GM18498 (cell line): Measurements from ENCODE around the gene TPBGL.

ENCODE experiments used
- ATAC-seq: cut with Tn5 transposase; IDR thresholded peaks from one replicate; pipeline ENCODE4 v1.9.1; 2021; ENCODE audit warnings: mild to moderate bottlenecking, moderate library complexity; ENCODE audit not compliant: unreplicated experiment

TPBGL gene

DNA sequence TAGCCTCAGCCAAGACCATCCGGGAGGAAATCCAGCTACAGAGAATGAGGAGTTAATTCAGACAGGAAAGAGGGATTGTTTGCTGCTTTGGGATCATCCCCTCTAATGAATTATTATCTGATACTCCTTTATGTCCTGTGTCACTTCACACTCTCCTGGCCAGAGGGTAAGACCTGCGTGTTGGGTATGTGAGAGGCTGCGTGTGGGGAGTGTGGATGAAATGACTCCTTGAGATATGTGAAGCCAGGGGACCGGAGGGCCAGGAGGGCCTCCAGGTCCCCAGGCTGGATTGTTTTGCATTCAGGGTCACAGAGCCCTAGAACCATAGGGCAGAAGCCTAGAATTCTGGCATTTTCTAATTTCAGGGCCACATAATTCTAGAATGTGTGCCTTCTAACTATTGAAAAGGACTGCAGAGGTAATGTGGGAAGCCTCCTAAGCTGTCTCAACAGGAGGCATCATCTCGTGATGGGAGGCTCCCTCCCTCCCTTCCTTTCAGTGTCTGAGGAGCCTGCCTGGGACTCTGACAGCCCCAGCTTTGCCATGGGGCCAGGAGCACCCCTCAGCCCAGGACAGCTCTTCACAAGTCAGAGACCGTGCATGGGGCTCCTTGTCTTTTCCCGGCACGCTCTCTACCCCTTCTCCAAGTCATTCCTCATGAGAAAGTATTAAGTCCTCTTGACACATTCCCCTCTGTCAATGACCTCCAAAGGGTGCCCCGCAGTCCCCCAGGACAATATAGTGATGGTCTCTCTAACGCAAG is 3.7 kb downstream of the TPBGL start:
- no peak for ATAC-seq

DNA sequence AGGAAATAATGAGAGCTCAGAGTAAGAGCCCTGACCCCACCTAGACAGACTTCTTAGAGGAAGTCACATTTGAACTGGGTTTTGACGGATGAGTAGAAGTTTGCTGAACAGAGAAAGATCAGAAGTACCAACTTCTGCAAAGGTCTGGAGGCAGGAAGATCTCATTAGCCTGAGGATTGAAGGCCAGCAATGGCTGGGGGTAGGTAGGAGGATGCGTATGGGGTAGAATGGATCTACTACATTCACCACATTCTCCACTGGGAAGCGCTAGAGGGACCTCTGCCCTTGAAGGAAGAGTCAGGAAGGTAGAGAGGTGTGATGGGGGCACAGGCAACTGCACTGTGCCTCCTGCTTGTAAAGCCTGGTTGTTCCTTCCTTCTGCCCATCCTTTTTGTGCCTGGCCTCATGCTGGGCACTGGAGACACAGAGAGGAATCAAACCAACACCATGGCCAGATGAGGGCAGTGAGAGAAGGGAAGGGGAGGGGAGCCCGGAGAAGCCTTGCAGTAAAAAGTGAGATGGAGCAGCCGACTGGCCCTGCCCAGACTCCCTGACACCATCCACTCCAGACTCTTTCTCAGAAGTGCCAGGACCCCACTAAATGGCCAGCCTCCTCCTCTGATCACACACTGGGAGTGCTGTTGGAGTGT is 4.9 kb downstream of the TPBGL start:
- ATAC-seq: no peak

DNA sequence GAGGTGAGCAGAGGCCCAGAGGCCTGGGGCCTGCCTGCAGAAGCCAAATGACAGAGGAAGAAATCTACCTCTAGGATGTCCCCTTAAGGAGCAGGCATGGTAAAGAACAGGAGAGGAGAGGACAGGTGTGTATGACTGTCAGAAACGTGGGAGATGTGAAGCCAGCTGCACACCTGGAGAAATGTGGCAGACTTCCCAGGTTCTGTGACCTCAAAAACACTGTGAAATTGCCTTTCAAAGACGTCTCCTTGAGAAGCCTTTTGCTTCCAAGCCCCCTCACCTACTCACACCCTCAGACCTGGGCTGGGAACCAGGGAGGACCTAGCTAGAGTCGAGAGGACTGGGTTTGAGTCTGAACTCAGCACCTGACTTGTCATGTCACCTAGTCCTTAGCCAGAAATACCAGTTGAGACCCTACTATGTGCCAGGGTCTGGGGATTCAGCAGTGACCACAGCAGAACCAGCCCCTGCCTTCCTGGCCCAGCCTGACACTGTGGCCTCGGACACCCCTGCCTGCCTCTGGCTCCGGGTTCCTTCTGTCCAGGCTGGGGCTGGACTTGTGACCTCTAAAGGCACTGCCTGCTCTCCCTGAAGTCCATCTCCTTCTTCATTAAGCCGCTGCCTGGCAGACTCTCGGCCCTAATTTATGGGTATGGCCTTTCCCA is 5.6 kb downstream of the TPBGL start:
- no peak for ATAC-seq

GRCh38 chr11:75246671-75247350 is 6.2 kb downstream of the TPBGL start:
- no peak for ATAC-seq

DNA sequence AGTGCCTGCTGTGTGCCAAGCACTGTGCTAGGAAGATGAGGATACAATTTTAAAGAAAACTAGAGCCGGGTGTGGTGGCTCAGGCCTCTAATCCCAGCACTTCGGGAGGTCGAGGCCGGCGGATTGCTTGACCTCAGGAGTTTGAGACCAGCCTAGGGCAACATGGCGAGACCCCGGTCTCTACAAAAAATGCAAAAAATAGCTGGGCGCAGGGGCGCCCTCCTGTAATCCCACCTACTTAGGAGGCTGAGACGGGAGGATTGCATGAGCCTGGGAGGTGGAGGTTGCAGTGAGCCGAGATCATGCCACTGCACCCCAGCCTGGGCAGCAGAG is 8.3 kb downstream of the TPBGL start:
- ATAC-seq: no peak

DNA sequence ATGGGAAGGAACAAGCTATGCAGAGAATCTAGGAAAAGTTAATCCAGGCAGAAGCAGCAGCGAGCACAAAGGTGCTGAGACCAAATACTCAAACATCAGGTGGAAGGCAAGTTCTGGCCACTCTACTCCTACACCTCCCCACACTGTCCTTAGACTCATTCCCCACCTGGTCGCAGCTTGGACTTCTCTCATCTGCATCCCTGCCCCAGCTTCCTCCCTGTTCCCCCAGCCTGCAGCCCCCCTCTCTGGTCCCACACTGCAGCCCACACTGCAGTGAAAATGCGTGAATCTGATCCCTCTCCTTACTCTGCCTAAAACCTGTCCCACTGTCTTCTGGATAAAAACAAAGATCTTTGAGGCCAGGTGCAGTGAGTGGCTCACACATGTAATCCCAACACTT is 9.1 kb downstream of the TPBGL start:
- ATAC-seq: no peak

GRCh38 chr11:75254326-75254725 is 13.8 kb downstream of the TPBGL start:
- no peak for ATAC-seq

GRCh38 chr11:75260396-75261170 is 20.0 kb downstream of the TPBGL start:
- no peak for ATAC-seq

GRCh38 chr11:75261902-75262361 is 21.4 kb downstream of the TPBGL start:
- ATAC-seq: no peak

DNA sequence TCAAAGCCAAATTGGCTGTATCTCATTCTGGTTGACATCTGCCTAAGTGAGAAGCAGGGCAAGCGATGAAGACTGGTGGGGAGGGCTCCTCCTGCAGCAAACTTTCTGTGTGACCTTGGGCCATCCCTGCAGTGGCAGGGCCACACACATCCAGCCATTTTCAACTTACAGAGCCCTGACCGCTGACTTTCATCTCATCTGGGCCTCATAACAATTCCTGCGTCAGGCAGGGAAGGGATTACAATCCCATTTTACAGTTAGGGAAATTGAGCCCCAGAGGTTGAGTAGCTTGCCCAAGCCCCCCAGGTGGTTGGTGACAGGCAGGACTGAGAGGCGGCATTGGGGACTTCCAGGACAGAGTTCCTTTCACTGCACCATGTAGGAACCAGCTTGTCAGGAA is 21.9 kb downstream of the TPBGL start:
- ATAC-seq: no peak

GRCh38 chr11:75262961-75263852 is 22.6 kb downstream of the TPBGL start:
- no peak for ATAC-seq

DNA sequence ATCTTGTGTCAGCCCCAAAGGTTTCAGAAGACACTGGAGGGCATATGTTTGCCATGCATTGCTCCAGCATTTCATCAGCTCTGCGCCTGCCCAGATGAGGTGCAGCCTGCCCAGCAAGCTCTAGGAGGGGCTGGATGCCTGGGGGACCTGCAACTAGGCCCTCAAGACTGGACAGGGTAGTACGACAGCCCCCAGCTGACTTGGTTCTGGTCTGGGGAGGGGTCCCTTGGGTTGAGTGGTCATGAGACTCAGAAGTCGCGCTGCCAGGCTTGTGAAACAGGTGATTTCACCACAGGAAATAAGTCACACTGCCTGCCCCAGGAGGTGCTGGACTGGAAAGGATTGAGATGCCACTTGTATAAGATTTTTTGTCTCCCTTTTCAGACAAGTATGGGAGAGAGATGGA is 23.4 kb downstream of the TPBGL start:
- ATAC-seq: no peak

DNA sequence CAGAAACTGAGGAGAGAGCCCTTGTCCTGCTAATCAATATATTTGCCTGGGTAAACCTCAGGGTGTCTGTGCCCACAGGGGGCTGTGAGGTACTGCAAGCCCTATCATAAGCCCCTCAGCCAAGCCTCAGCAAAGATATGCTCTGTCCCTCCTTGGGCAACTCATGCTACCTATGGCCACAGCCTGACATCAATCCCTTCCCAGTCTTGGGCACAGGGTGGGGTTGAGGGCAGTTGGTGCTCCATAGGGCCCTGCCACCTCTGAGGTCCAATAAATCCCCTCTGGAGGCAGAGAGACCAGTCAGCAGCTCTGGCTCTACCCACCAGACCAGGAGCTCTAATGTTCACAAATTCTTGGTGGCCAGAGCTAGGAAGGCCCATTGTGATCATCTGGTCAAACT is 23.8 kb downstream of the TPBGL start:
- no peak for ATAC-seq

- no peak for ATAC-seq
Observed at GRCh38 chr11:75264971-75265370, 24.4 kb downstream of the TPBGL start.

DNA sequence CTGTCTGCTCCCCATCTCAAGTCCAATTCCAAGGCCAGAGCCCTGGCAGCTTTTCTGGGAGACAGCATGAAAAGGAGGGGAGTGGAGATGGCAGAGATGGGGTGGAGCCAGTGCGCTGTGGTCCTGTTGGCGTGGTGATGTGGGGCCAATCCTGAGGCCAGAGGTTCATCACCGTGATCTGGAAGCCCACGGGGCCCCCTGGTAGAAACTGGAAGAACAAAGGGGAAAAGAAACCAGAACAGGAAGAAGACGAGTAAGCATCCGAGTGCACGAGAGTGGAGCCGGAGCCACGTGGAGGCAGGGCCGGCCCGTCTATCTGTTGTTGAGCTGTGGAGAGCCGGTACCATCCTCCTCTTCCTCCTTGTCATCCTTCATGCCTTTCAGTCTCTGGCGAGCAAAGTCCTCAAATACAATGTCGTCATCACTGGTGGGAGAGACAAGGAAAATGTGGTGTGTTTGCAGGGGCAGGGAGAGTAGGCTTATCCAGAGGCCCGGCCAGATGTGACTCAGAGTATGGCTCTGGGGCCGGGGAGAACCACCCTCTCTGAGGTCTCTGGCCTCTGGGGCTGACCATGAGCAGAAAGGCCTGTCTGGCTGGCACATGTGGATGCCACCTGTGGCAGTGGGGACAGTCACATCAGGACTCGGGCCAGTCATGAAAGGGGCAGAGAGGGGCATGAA is 25.4 kb downstream of the TPBGL start:
- ATAC-seq: no peak

DNA sequence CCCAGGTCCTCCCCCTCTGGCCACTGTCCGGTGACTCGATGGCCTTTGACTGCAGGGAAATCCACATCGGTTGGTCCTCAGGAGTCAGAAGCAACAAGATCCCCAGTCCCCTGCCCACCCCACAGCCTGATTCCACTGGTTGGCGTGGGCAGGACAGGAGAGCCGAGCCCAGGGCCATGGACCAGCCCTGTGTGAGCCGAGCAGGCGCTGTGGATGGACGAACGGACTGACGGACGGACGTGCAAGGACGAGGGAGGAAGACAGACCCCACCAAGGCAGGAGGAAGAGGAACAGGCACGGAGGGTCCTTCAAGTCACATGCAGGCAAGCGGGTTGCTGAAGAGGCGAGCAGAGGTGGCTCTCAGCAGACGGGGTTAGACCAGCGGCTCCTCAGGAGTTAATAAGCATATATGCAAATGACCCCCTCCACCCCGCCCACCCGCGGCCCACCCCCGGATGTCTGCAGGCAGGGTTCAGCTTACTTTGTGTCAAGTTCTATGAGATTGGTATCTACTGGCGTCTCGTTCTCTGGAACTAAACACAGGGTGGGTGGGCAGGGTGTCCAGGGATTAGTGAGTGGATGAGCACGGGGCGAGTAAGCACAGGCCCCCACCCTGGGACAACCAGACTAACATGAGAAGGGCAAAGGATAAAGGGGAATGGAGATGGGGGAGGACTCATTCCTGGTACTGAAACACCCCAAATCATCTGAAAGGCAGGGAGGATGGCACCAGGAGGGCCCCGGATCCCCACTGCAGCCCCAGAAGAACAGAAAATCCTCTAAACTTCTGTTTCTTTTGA is 26.8 kb downstream of the TPBGL start:
- no peak for ATAC-seq

DNA sequence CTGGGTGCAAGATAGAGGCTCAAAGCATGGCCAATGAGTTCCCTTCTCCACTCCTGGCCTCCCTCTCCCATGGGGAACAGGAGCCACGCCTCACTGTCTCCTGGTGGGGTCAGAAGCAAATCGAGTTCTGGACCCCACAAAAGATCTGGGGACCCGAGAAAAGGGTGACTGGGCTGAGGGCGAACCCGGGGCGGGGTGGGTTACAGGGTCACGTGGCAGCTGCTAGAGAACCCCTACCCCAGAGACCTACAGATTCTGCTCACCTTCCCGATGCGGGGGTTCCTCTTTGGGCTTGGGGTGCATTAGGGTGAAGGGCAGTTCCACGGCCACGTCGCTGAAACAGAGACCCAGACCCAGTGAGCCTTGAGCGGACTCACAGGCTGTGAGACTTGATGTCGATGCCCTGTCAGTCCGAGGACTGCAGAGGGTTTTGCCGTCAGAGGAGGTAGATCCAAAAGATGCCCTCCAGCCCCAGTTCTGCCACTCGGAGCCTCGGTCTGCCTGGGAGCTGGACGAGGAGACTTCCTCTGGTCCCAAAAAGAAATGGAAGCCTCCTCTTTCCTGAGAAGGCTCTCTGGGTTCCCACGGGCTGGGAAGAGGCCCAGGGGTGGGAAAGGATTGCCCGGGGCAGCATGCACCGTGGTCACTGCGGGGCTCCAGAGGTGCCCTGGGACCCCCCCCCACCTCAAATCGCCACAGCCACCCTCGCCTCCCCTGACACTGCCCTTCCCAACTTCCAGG is 28.2 kb downstream of the TPBGL start:
- no peak for ATAC-seq

DNA sequence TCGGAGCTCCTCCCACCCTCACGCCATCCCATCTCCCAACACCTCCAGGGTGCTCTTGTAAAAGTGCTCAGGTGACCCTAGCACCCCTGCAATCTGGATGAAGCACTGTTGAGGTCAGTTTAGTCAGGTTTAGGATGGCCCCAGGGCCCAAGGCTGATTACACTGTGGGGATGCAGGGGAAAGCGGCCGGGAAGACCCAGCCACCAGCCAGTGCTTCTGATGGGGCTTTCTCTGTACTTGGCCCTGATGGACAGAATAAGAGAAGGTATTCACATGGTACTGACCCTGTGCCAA is 28.7 kb downstream of the TPBGL start:
- no peak for ATAC-seq
